ENCODE measurements around the gene OR4D6. TPM values are rescaled to one million over a fixed set of nuclear protein-coding genes. Genes with fewer than 3 reads are reported as not detected.

OR4D6 gene
- not detected for polyA plus RNA-seq (2013)

DNA sequence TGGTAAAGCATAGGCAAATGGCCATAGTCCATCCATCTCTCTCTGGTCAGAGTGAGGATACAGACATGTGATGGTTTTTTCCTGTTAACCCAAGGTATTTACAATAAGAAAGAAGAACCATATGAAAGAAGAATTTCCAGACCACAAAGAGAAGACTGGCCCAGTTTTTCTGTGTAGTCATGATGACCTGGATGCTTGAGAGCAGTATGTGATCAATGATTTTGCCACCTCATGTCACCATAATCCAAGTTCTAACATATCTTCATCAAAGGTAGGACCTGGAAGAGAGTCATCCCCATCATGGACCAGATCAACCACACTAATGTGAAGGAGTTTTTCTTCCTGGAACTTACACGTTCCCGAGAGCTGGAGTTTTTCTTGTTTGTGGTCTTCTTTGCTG, at the start of gene OR4D6:
TSS of gene OR4D6 (plus strand) at position 301 of the 400 bp plus-strand sequence. CDS start at position 301, 0 bp downstream.
- ChIA-PET CTCF (no interaction called here), POLR2A (no interaction called here)
- WGBS (ENCODE audit: insufficient coverage): 100% methylated on average over 1 of the region's 2 CpGs
- DNase-seq: no peak
- Histone ChIP-seq H3K36me3 (ENCODE audit: control insufficient read depth in 4 of 4, insufficient read depth in 4 of 4, low read length in 3 of 4) (no peaks in the 10 kb centered on the region), H3K4me1 (ENCODE audit: control extremely low read depth in 1 of 4, control insufficient read depth in 4 of 4, insufficient read depth in 4 of 4, low read length in 3 of 4) (no peaks in the 10 kb centered on the region), H3K9me3 (ENCODE audit: control extremely low read depth in 1 of 5, control insufficient read depth in 4 of 5, insufficient read depth in 2 of 5, low read depth in 1 of 5, low read length in 4 of 5) (no peaks in the 10 kb centered on the region), H3K4me3 (ENCODE audit: control insufficient read depth in 1 of 7, extremely low read depth in 1 of 7, insufficient read depth in 4 of 7, low read depth in 2 of 7, low read length in 6 of 7) (no peak within 1 kb of the TSS), H3K27me3 (replicated peaks in 2 of 5; ENCODE audit: control insufficient read depth in 4 of 5, insufficient read depth in 5 of 5, low read length in 4 of 5) (no peaks in the 10 kb centered on the region), H3K27ac (ENCODE audit: insufficient read depth in 1 of 2, low read depth in 1 of 2, low read length in 2 of 2, poor library complexity in 1 of 2, severe bottlenecking in 2 of 2) (no peak within 1 kb of the TSS)

DNA sequence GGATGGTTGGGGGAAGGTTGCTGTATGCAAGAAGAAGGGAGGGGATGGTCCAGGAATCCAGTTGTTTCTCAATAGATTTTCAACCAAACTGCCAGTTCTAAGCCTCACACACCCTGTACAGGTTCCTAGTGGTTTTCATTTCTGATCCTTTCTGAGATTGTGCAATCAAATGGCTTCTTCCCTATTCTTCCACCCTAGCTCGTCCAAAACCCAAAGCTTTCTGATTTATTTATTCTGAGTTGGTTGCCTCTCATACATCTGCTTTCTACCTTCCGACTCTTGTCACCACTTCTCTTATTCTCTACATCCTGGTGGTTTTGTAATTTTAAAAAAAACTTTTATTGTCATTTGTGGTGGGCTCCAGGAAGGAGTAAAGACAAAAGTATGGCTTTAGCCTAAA, 43.1 kb upstream of the OR4D6 start:
- H3K36me3 ChIP-seq (ENCODE audit: control insufficient read depth in 4 of 4, insufficient read depth in 4 of 4, low read length in 3 of 4): no peaks in the 10 kb centered on the region
- ChIA-PET CTCF (interaction anchor here (0.8 to 1.3 kb wide), 5 partner anchors 12 to 207 kb away, joined by 3 to 4 read pairs (median 3); no protein-coding TSS in a partner anchor), POLR2A (no interaction called here)
- DNase-seq: peak; percentile 63 to 91 (median 90)
- no peak overlapping the region for H3K4me3 ChIP-seq (ENCODE audit: control insufficient read depth in 1 of 7, extremely low read depth in 1 of 7, insufficient read depth in 4 of 7, low read depth in 2 of 7, low read length in 6 of 7)
- H3K4me1 ChIP-seq (ENCODE audit: control extremely low read depth in 1 of 4, control insufficient read depth in 4 of 4, insufficient read depth in 4 of 4, low read length in 3 of 4): peaks cover 4 to 8% (median 8%) of the 10 kb centered on the region in 4 experiments
- peaks cover 0 to 24% (median 12%) of the 10 kb centered on the region in 5 experiments for H3K9me3 ChIP-seq (ENCODE audit: control extremely low read depth in 1 of 5, control insufficient read depth in 4 of 5, insufficient read depth in 2 of 5, low read depth in 1 of 5, low read length in 4 of 5)
- H3K27ac ChIP-seq (ENCODE audit: insufficient read depth in 1 of 2, low read depth in 1 of 2, low read length in 2 of 2, poor library complexity in 1 of 2, severe bottlenecking in 2 of 2): no peak overlapping the region
- WGBS (ENCODE audit: insufficient coverage): no CpG with 5 or more reads among the region's 2 CpGs
- peaks cover 0 to 4% (median 0%) of the 10 kb centered on the region in 5 experiments for H3K27me3 ChIP-seq (replicated peaks in 2 of 5; ENCODE audit: control insufficient read depth in 4 of 5, insufficient read depth in 5 of 5, low read length in 4 of 5)

DNA sequence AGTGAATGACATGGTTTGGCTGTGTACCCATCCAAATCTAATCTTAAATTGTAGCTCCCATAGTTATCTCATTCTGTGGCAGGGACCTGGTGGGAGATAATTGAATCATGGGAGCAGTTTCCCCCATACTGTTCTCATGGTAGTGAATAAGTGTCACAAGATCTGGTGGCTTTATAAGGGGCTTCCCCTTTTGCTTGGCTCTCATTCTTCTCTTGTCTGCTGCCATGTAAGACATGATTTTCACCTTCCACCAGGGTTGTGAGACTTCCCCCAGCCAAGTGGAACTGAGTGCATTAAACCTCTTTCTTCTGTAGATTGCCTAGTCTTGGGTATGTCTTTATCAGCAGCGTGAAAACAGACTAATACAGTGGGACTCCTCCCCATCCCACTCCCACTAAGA, 41.6 kb upstream of the OR4D6 start:
- ChIA-PET CTCF (interaction anchor here (0.5 to 1.4 kb wide), 2 partner anchors 15 to 186 kb away, joined by 4 to 8 read pairs; no protein-coding TSS in a partner anchor), POLR2A (no interaction called here)
- Histone ChIP-seq H3K36me3 (ENCODE audit: control insufficient read depth in 4 of 4, insufficient read depth in 4 of 4, low read length in 3 of 4) (no peaks in the 10 kb centered on the region), H3K9me3 (ENCODE audit: control extremely low read depth in 1 of 5, control insufficient read depth in 4 of 5, insufficient read depth in 2 of 5, low read depth in 1 of 5, low read length in 4 of 5) (peaks cover 0 to 15% (median 5%) of the 10 kb centered on the region in 5 experiments), H3K4me1 (ENCODE audit: control extremely low read depth in 1 of 4, control insufficient read depth in 4 of 4, insufficient read depth in 4 of 4, low read length in 3 of 4) (peaks cover 4 to 8% (median 8%) of the 10 kb centered on the region in 4 experiments), H3K27me3 (replicated peaks in 2 of 5; ENCODE audit: control insufficient read depth in 4 of 5, insufficient read depth in 5 of 5, low read length in 4 of 5) (peaks cover 0 to 4% (median 0%) of the 10 kb centered on the region in 5 experiments), H3K27ac (ENCODE audit: insufficient read depth in 1 of 2, low read depth in 1 of 2, low read length in 2 of 2, poor library complexity in 1 of 2, severe bottlenecking in 2 of 2) (no peak overlapping the region), H3K4me3 (ENCODE audit: control insufficient read depth in 1 of 7, extremely low read depth in 1 of 7, insufficient read depth in 4 of 7, low read depth in 2 of 7, low read length in 6 of 7) (no peak overlapping the region)
- WGBS (ENCODE audit: insufficient coverage): no CpG with 5 or more reads among the region's 1 CpG
- DNase-seq: peak in 2 of 3 donors; percentile 55 to 77

DNA sequence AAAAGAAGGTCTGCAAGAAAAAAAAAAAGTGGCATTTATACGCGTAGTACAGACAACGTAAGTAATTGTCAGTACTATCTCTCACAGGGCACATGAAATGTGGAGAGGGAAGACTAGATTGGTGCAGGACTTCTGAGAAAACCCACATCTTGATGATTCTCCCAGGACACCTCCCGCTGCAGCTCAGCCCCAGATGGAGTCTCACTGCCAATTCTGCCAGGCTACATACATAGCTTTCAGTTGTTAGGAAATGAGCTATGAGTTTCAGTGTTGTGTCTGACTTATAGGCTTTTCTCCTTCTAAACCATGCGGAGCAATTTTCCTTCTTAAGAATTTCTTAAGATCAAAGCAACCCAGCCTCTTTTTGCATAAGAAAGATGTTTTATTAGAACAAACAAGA, 40.1 kb upstream of the OR4D6 start:
- H3K27ac ChIP-seq (ENCODE audit: insufficient read depth in 1 of 2, low read depth in 1 of 2, low read length in 2 of 2, poor library complexity in 1 of 2, severe bottlenecking in 2 of 2): no peak overlapping the region
- DNase-seq: no peak
- POLR2A ChIA-PET: no interaction called here
- peaks cover 0 to 12% (median 0%) of the 10 kb centered on the region in 5 experiments for H3K9me3 ChIP-seq (ENCODE audit: control extremely low read depth in 1 of 5, control insufficient read depth in 4 of 5, insufficient read depth in 2 of 5, low read depth in 1 of 5, low read length in 4 of 5)
- H3K4me1 ChIP-seq (ENCODE audit: control extremely low read depth in 1 of 4, control insufficient read depth in 4 of 4, insufficient read depth in 4 of 4, low read length in 3 of 4): peaks cover 4 to 8% (median 8%) of the 10 kb centered on the region in 4 experiments
- H3K4me3 ChIP-seq (ENCODE audit: control insufficient read depth in 1 of 7, extremely low read depth in 1 of 7, insufficient read depth in 4 of 7, low read depth in 2 of 7, low read length in 6 of 7): no peak overlapping the region
- CTCF ChIA-PET: interaction anchor here (0.7 to 1.3 kb wide), 2 partner anchors 9 to 123 kb away, joined by 3 read pairs; partner anchors contain the start of gene OR5A2
- peaks cover 0 to 4% (median 0%) of the 10 kb centered on the region in 5 experiments for H3K27me3 ChIP-seq (replicated peaks in 2 of 5; ENCODE audit: control insufficient read depth in 4 of 5, insufficient read depth in 5 of 5, low read length in 4 of 5)
- no peaks in the 10 kb centered on the region for H3K36me3 ChIP-seq (ENCODE audit: control insufficient read depth in 4 of 4, insufficient read depth in 4 of 4, low read length in 3 of 4)
- WGBS (ENCODE audit: insufficient coverage): 94% methylated on average over 3 of the region's 5 CpGs

DNA sequence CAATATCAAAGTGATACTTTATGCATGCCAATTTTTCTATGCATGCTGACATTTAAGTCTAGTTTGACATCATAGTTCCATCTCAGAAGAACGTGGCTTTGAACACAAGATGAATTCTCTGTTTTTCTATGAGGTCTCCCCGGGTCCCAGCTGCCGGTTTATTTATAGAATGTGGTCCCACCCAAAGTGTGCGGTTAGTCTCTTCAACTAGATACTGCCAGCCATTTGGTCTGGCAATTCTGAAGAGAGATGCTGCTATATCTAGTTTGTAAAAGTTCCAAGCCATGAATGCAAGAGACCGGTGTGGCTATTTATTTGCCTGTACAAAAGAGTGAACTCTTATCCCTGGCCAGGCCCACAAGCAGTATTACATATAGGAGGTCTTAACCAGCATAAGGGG, 39.7 kb upstream of the OR4D6 start:
- peak in 1 of 3 donors; percentile 8 for DNase-seq
- POLR2A ChIA-PET: no interaction called here
- Histone ChIP-seq H3K36me3 (ENCODE audit: control insufficient read depth in 4 of 4, insufficient read depth in 4 of 4, low read length in 3 of 4) (no peaks in the 10 kb centered on the region), H3K27ac (ENCODE audit: insufficient read depth in 1 of 2, low read depth in 1 of 2, low read length in 2 of 2, poor library complexity in 1 of 2, severe bottlenecking in 2 of 2) (no peak overlapping the region), H3K27me3 (replicated peaks in 2 of 5; ENCODE audit: control insufficient read depth in 4 of 5, insufficient read depth in 5 of 5, low read length in 4 of 5) (peaks cover 0 to 4% (median 0%) of the 10 kb centered on the region in 5 experiments), H3K4me1 (ENCODE audit: control extremely low read depth in 1 of 4, control insufficient read depth in 4 of 4, insufficient read depth in 4 of 4, low read length in 3 of 4) (peaks cover 4 to 8% (median 8%) of the 10 kb centered on the region in 4 experiments), H3K4me3 (ENCODE audit: control insufficient read depth in 1 of 7, extremely low read depth in 1 of 7, insufficient read depth in 4 of 7, low read depth in 2 of 7, low read length in 6 of 7) (no peak overlapping the region), H3K9me3 (ENCODE audit: control extremely low read depth in 1 of 5, control insufficient read depth in 4 of 5, insufficient read depth in 2 of 5, low read depth in 1 of 5, low read length in 4 of 5) (peaks cover 0 to 12% (median 0%) of the 10 kb centered on the region in 5 experiments)
- 93% methylated on average over 5 of the region's 5 CpGs for WGBS (ENCODE audit: insufficient coverage)
- CTCF ChIA-PET: interaction anchor here (0.6 to 3.6 kb wide), 5 partner anchors 9 to 154 kb away, joined by 3 to 15 read pairs (median 3); partner anchors contain the start of gene OR5A2

DNA sequence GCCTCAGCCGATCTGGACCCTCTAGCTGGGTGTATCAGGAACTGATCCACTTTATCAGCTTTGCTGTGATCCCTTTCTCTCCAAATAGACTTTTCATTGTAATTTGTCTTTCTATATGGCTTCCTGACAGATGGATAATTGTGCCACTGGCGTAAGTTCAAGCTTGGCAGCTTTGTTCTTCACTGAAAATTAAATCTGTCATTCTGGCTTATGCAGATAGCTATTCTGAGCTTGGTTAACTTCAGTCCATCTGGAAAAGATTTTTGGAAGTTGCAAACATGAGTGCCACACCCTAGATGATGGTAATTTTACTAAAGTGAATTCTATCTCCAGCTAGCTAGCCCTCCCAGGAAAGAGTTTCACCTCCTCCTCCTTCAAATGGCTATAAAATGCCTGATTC, 38.6 kb upstream of the OR4D6 start:
- no peak overlapping the region for H3K4me3 ChIP-seq (ENCODE audit: control insufficient read depth in 1 of 7, extremely low read depth in 1 of 7, insufficient read depth in 4 of 7, low read depth in 2 of 7, low read length in 6 of 7)
- CTCF ChIA-PET: interaction anchor here (1.6 to 3.6 kb wide), 3 partner anchors 11 to 155 kb away, joined by 4 to 15 read pairs (median 6); no protein-coding TSS in a partner anchor
- H3K9me3 ChIP-seq (ENCODE audit: control extremely low read depth in 1 of 5, control insufficient read depth in 4 of 5, insufficient read depth in 2 of 5, low read depth in 1 of 5, low read length in 4 of 5): peaks cover 0 to 12% (median 0%) of the 10 kb centered on the region in 5 experiments
- H3K36me3 ChIP-seq (ENCODE audit: control insufficient read depth in 4 of 4, insufficient read depth in 4 of 4, low read length in 3 of 4): no peaks in the 10 kb centered on the region
- WGBS (ENCODE audit: insufficient coverage): 84% methylated on average over 2 of the region's 2 CpGs
- peaks cover 0 to 4% (median 0%) of the 10 kb centered on the region in 5 experiments for H3K27me3 ChIP-seq (replicated peaks in 2 of 5; ENCODE audit: control insufficient read depth in 4 of 5, insufficient read depth in 5 of 5, low read length in 4 of 5)
- POLR2A ChIA-PET: no interaction called here
- peaks cover 4 to 13% (median 8%) of the 10 kb centered on the region in 4 experiments for H3K4me1 ChIP-seq (ENCODE audit: control extremely low read depth in 1 of 4, control insufficient read depth in 4 of 4, insufficient read depth in 4 of 4, low read length in 3 of 4)
- no peak overlapping the region for H3K27ac ChIP-seq (ENCODE audit: insufficient read depth in 1 of 2, low read depth in 1 of 2, low read length in 2 of 2, poor library complexity in 1 of 2, severe bottlenecking in 2 of 2)
- DNase-seq: no peak

DNA sequence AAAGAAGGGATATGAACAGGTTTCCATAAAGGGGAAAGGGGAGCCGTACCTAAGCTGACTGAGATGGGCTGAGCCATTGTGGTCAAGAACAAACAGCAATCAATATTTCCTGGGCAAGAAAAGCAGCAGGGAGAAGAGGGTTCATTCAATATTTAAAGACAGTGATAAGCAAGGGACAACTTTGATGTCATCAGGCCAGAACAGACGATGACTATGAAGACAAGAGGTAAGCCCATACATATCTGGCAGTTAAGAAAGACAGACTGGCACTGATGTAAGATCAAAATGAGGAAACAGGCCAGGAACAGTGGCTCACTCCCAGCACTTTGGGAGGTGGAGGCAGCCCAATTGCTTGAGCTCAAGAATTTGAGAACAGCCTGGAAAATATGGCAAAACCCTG, 32.9 kb upstream of the OR4D6 start:
- DNase-seq: no peak
- H3K9me3 ChIP-seq (ENCODE audit: control extremely low read depth in 1 of 5, control insufficient read depth in 4 of 5, insufficient read depth in 2 of 5, low read depth in 1 of 5, low read length in 4 of 5): no peaks in the 10 kb centered on the region
- WGBS (ENCODE audit: insufficient coverage): 97% methylated on average over 2 of the region's 2 CpGs
- CTCF ChIA-PET: interaction anchor here (1.2 kb wide), 1 partner anchor 160 kb away, joined by 3 read pairs; no protein-coding TSS in a partner anchor
- no peaks in the 10 kb centered on the region for H3K27me3 ChIP-seq (replicated peaks in 2 of 5; ENCODE audit: control insufficient read depth in 4 of 5, insufficient read depth in 5 of 5, low read length in 4 of 5)
- H3K27ac ChIP-seq (ENCODE audit: insufficient read depth in 1 of 2, low read depth in 1 of 2, low read length in 2 of 2, poor library complexity in 1 of 2, severe bottlenecking in 2 of 2): no peak overlapping the region
- H3K4me3 ChIP-seq (ENCODE audit: control insufficient read depth in 1 of 7, extremely low read depth in 1 of 7, insufficient read depth in 4 of 7, low read depth in 2 of 7, low read length in 6 of 7): no peak overlapping the region
- H3K36me3 ChIP-seq (ENCODE audit: control insufficient read depth in 4 of 4, insufficient read depth in 4 of 4, low read length in 3 of 4): no peaks in the 10 kb centered on the region
- POLR2A ChIA-PET: no interaction called here
- H3K4me1 ChIP-seq (ENCODE audit: control extremely low read depth in 1 of 4, control insufficient read depth in 4 of 4, insufficient read depth in 4 of 4, low read length in 3 of 4): peaks cover 0 to 9% (median 3%) of the 10 kb centered on the region in 4 experiments
